K562 (cell line): ENCODE data around the gene HYAL3. TPM values are rescaled to one million over a fixed set of nuclear protein-coding genes. Genes with fewer than 3 reads are reported as not detected.

Experiments used
- CUX1 ChIP-seq: fragments of 200-800 bp; sonication (Bioruptor generic); IDR thresholded peaks from 2 replicates; pipeline ENCODE4 v1.6.1; 2016; ENCODE audit warnings: missing genetic modification characterization, missing compliant biosample characterization
- HDGF ChIP-seq: fragments of 450-650 bp; IDR thresholded peaks from 2 replicates; pipeline ENCODE4 v1.6.1; 2016
- HMG20A ChIP-seq: fragments of 450-650 bp; formaldehyde crosslinking; conservative IDR thresholded peaks from 2 replicates; pipeline ENCODE4 v1.4.0; 2020; ENCODE audit warnings: mild to moderate bottlenecking, mixed read lengths
- KAT8 ChIP-seq: fragments of 450-650 bp; IDR thresholded peaks from 2 replicates; pipeline ENCODE4 v1.6.1; 2016; ENCODE audit warnings: low read depth, mild to moderate bottlenecking
- MAZ ChIP-seq, 2 experiments: fragments of 450-650 bp in 1 of 2; sonication (generic) in 1 of 2; formaldehyde crosslinking; IDR thresholded peaks in 1 of 2; conservative IDR thresholded peaks in 1 of 2; 2 replicates each; pipeline versions ENCODE4 v1.4.0 to v1.5.0; 2020; ENCODE audit warnings: mild to moderate bottlenecking in 1 of 2, missing genetic modification reagents in 1 of 2
- RFX7 ChIP-seq: fragments of 250-450 bp; sonication (Bioruptor Pico); IDR thresholded peaks from 2 replicates; pipeline ENCODE4 v1.5.1; 2021; ENCODE audit warnings: mild to moderate bottlenecking
- SMAD3 ChIP-seq: fragments of 450-650 bp; formaldehyde crosslinking; conservative IDR thresholded peaks from 2 replicates; pipeline ENCODE4 v1.4.0; 2020; ENCODE audit warnings: mild to moderate bottlenecking
- polyA plus RNA-seq, 8 experiments: library from polyadenylated mRNA; depleted of rRNA in 4 of 8; stranded (reverse) in 5 of 8; unstranded in 3 of 8; fragments of >200 nt; fragmentation: Nextera tagmentation in 2 of 8; fragmentation: Illumina TruSeq in 1 of 8; extraction: Ambion mirVana in 2 of 8; extraction: Trizol in 1 of 8; gene quantifications; 2 replicates each; pipeline versions ENCODE4 v1.2.1 to v1.2.3, GENCODE V29; 2011 to 2014; ENCODE audit warnings: inconsistent platforms in 1 of 8, missing spikeins in 1 of 8
- total RNA-seq, 7 experiments: library from RNA; depleted of rRNA in 6 of 7; stranded (reverse); fragments of >200 nt in 6 of 7; fragmentation: Illumina TruSeq in 2 of 7; extraction: Trizol in 2 of 7; gene quantifications; 2 replicates each; pipeline versions ENCODE4 v1.2.1 to v1.2.3, GENCODE V29; 2011 to 2021; ENCODE audit warnings: low replicate concordance in 1 of 7

The HYAL3 gene
- total and polyA plus RNA-seq, 9 of the 15 experiments (the other 6 are each of a cell fraction or from before 2014, with no cell fraction given): 0.38 to 9.1 (median 6.8) TPM

GRCh38 chr3:50266017-50266416 is 33.2 kb downstream of the HYAL3 start (continued):
- TF ChIP-seq CUX1 (CRISPR knock-in tag) (no peak), HMG20A (no peak), KAT8 (no peak), RFX7 (no peak), SMAD3 (CRISPR knock-in tag) (no peak), HDGF (no peak), MAZ (CRISPR knock-in tag; conservative IDR thresholded peaks at IDR 0.05 in 1 of 2, IDR thresholded peaks at IDR 0.05 in 1 of 2) (no peak)
- TF ChIP-seq, all 486 proteins: peak for 0
